Mucosa of descending colon (tissue), 3 donors: Measurements from ENCODE around the gene HMGB4. TPM values are rescaled to one million over a fixed set of nuclear protein-coding genes. Genes with fewer than 3 reads are reported as not detected.
A peak's percentile ranks its signal among the peaks of the same experiment; 100 is the strongest.

Experiments used
- ATAC-seq: fragments of 200-7000 bp; cut with Tn5 transposase; one replicate; pipeline ENCODE4 v1.9.1; 2020; ENCODE audit warnings: mild to moderate bottlenecking, moderate library complexity
- DNase-seq, 3 donors: peaks; one replicate each; pipeline ENCODE4 v3.0.0-alpha.2; 2020
- H3K36me3 ChIP-seq: fragments of 200-600 bp; one replicate; pipeline ENCODE4 v1.8.0; 2021; ENCODE audit warnings: low read depth, mild to moderate bottlenecking
- H3K4me1 ChIP-seq: fragments of 200-600 bp; one replicate; pipeline ENCODE4 v1.8.0; 2021; ENCODE audit warnings: low read depth, mild to moderate bottlenecking
- H3K4me3 ChIP-seq: fragments of 200-600 bp; one replicate; pipeline ENCODE4 v1.8.0; 2021; ENCODE audit warnings: mild to moderate bottlenecking
- H3K9me3 ChIP-seq: fragments of 200-600 bp; one replicate; pipeline ENCODE4 v1.8.0; 2021; ENCODE audit warnings: mild to moderate bottlenecking
- CTCF ChIP-seq: fragments of 200-600 bp; IDR thresholded peaks from one replicate; pipeline ENCODE4 v1.8.0; 2022; ENCODE audit warnings: antibody characterized with exemption, mild to moderate bottlenecking
- intact Hi-C, 2 donors: fragments of 100-400 bp; cut with DNase I in 1 of 2; cut with micrococcal nuclease in 1 of 2; formaldehyde crosslinking; loops; one replicate each; pipeline versions ENCODE4 v1.11.0 to v1.11.1; 2022; cut with DNase I, micrococcal nuclease
- long read RNA-seq, 2 donors: library from polyadenylated mRNA; unstranded; transcript quantifications; one replicate each; pipeline ENCODE4 v2.0.0, GENCODE V29; 2019 to 2021
- total RNA-seq, 3 donors: library from RNA; stranded (reverse); fragmentation: NEBNext Ultra II Directional in 2 of 3; extraction: Animal tissue kit (Norgen Biotek cat#: 25700) in 2 of 3; gene quantifications; one replicate each; pipeline versions ENCODE4 v1.2.1 to v1.2.4, GENCODE V29; 2021 to 2023
- donor health status: DM: no; HTN: no; CAD: no; lungs with moderate emphysema.
- donor health status: DM: no; HTN: no; CAD: no.
- donor health status: DM: no; HTN: yes; CAD: no.

The HMGB4 gene, protein sequence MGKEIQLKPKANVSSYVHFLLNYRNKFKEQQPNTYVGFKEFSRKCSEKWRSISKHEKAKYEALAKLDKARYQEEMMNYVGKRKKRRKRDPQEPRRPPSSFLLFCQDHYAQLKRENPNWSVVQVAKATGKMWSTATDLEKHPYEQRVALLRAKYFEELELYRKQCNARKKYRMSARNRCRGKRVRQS
- total RNA-seq, result not detected
- long read RNA-seq, donor 1, result 0 reads
- long read RNA-seq, donor 2, result 0 reads

GRCh38 chr1:33863779-33864178, at the start of gene HMGB4:
TSS of gene HMGB4 (plus strand) at chr1:33864079. CDS start at chr1:33864192, 113 bp downstream.
- H3K9me3 ChIP-seq, result no peaks in the 10 kb centered on the region
- ATAC-seq (no peak), DNase-seq (no peak)
- H3K36me3 ChIP-seq, result no peaks in the 10 kb centered on the region
- H3K4me1 ChIP-seq, result no peaks in the 10 kb centered on the region
- no peak for TF ChIP-seq CTCF
- intact Hi-C loops, result no loop called here
- H3K4me3 ChIP-seq, result no peak within 1 kb of the TSS

- H3K36me3 ChIP-seq, result no peaks in the 10 kb centered on the region
- DNase-seq, result no peak
- no peak for TF ChIP-seq CTCF
- H3K4me3 ChIP-seq, result no peak overlapping the region
- no peaks in the 10 kb centered on the region for H3K9me3 ChIP-seq
- intact Hi-C loops, result no loop called here
- H3K4me1 ChIP-seq, result no peaks in the 10 kb centered on the region
- no peak for ATAC-seq
These were observed 49.7 kb upstream of the HMGB4 start for GRCh38 chr1:33814166-33814565.

DNA sequence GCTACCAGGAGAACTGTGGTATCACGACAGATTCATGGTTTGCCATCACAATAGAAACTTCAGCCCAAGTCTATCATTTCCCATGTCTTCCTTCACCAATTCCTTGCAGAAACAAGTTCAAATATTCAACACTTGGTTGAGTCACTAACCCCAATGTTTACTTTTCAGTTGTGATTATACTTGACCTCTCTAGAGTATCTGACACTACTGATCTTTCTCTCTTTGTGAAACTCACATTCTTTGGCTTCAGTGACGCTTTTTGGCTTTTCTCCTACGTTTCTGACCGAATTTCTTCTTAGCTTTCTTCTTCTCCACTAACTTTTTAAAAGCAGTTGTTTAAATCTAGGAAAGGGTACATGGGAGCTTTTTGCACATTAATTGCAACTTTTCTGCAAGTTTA, 48.8 kb upstream of the HMGB4 start:
- ATAC-seq, result no peak
- intact Hi-C loops, result no loop called here
- no peak for DNase-seq
- Histone ChIP-seq H3K4me3 (no peak overlapping the region), H3K9me3 (no peaks in the 10 kb centered on the region), H3K36me3 (no peaks in the 10 kb centered on the region), H3K4me1 (no peaks in the 10 kb centered on the region)
- TF ChIP-seq CTCF, result no peak

GRCh38 chr1:33818071-33818470, 45.8 kb upstream of the HMGB4 start:
- H3K36me3 ChIP-seq, result no peaks in the 10 kb centered on the region
- no peak overlapping the region for H3K4me3 ChIP-seq
- no peaks in the 10 kb centered on the region for H3K9me3 ChIP-seq
- ATAC-seq (peak; percentile 67), DNase-seq (no peak)
- intact Hi-C loops, result no loop called here
- TF ChIP-seq CTCF, result no peak
- H3K4me1 ChIP-seq, result no peaks in the 10 kb centered on the region

GRCh38 chr1:33819290-33819912, 44.5 kb upstream of the HMGB4 start:
- Histone ChIP-seq H3K36me3 (no peaks in the 10 kb centered on the region), H3K4me3 (no peak overlapping the region), H3K4me1 (no peaks in the 10 kb centered on the region), H3K9me3 (no peaks in the 10 kb centered on the region)
- intact Hi-C loops, result no loop called here
- DNase-seq (no peak), ATAC-seq (no peak)
- TF ChIP-seq CTCF, result no peak
